ENCODE results near the gene KIF7. TPM values are rescaled to one million over a fixed set of nuclear protein-coding genes. Genes with fewer than 3 reads are reported as not detected.

KIF7 gene
- total and polyA plus RNA-seq, 2 donors (not counting 3 experiments of a cell fraction or from before 2014, with no cell fraction given): 4.2 to 11.3 TPM

- Histone ChIP-seq H3K4me1 (ENCODE audit: control insufficient read depth, extremely low read depth, insufficient read depth, low read length) (peaks cover 2% of the 10 kb centered on the region), H3K9ac (replicated peaks; ENCODE audit: extremely low read depth, insufficient read depth, low read length) (no peak overlapping the region), H3K9me3 (replicated peaks; ENCODE audit: control insufficient read depth, insufficient read depth, low read length) (no peaks in the 10 kb centered on the region), H3K4me3 (replicated peaks in 1 of 3; ENCODE audit: insufficient read depth in 1 of 3, low read depth in 1 of 3, low read length in 3 of 3) (no peak overlapping the region), H3K4me2 (ENCODE audit: insufficient read depth, low read length) (no peak overlapping the region), H3K36me3 (ENCODE audit: control insufficient read depth in 2 of 2, extremely low read depth in 1 of 2, insufficient read depth in 2 of 2, low read length in 2 of 2) (peaks cover 0 to 2% of the 10 kb centered on the region in 2 experiments), H3K27me3 (ENCODE audit: control insufficient read depth in 2 of 2, insufficient read depth in 2 of 2, low read length in 2 of 2) (no peaks in the 10 kb centered on the region), H3K79me2 (ENCODE audit: control insufficient read depth, insufficient read depth, low read length) (no peaks in the 10 kb centered on the region), H3K9me1 (replicated peaks; ENCODE audit: control insufficient read depth, extremely low read depth, insufficient read depth, low read length) (no peaks in the 10 kb centered on the region), H3K27ac (ENCODE audit: insufficient read depth, low read depth, low read length) (no peak overlapping the region), H2AFZ (ENCODE audit: low read depth, low read length) (no peak overlapping the region), H4K20me1 (replicated peaks; ENCODE audit: control insufficient read depth, extremely low read depth, insufficient read depth, low read length) (no peaks in the 10 kb centered on the region)
- intact Hi-C loops (cut with micrococcal nuclease) (no loop called here), dilution Hi-C loops (cut with MboI; ENCODE audit: extremely low pct_ligation_motif_present, low sequenced_read_pairs) (no loop called here)
- POLR2A ChIA-PET: no interaction called here
- DNase-seq (ENCODE audit: low read depth, low spot score): no peak
- no peak for FAIRE-seq
- TF ChIP-seq POLR2AphosphoS5 (IDR thresholded peaks at IDR 0.05; ENCODE audit: insufficient read depth, low read depth, low read length): no peak
- no peak for TF ChIP-seq JUN (IDR thresholded peaks at IDR 0.05; ENCODE audit: borderline replicate concordance, insufficient read depth, insufficient read length, low read depth)
- TF ChIP-seq MYC (IDR thresholded peaks at IDR 0.05; ENCODE audit: low read depth, low read length): no peak
- no peak for TF ChIP-seq FOS (IDR thresholded peaks at IDR 0.05; ENCODE audit: borderline replicate concordance, insufficient read depth, low read length)
- TF ChIP-seq EZH2 (IDR thresholded peaks at IDR 0.05; ENCODE audit: borderline replicate concordance, low read depth, low read length, severe bottlenecking): no peak
- TF ChIP-seq CTCF (IDR thresholded peaks at IDR 0.05; ENCODE audit: extremely low read depth in 1 of 2, insufficient read depth in 1 of 2, low read depth in 1 of 2, low read length in 2 of 2): no peak
- TF ChIP-seq GATA2 (IDR thresholded peaks at IDR 0.05; ENCODE audit: insufficient read depth, insufficient read length, low read depth, low read length): no peak
- TF ChIP-seq MAX (IDR thresholded peaks at IDR 0.05; ENCODE audit: insufficient read depth, insufficient read length): no peak
- TF ChIP-seq POLR2A (IDR thresholded peaks at IDR 0.05; ENCODE audit: low read depth, low read length): no peak
- BruUV-seq (replicated peaks): no TSS peak
- CTCF ChIA-PET: interaction anchor here (1.0 to 1.2 kb wide), 2 partner anchors 9 to 13 kb away, joined by 3 to 4 read pairs; no protein-coding TSS in a partner anchor
Observed at GRCh38 chr15:89685995-89686394, 30.7 kb upstream of the KIF7 start.

Data from endothelial cell of umbilical vein (primary cell).